NCI-H774 (cell line): ENCODE data around the gene PLPPR3.
"Not testable (repeated sequence)": the region's sequence is repeated elsewhere in the genome, so short reads cannot be mapped to it uniquely, and the experiment has no call there.

Source experiments
- DNase-seq: peaks from one replicate; lab custom pipeline; 2025; lab: John Stamatoyannopoulos, UW

PLPPR3 gene

GRCh38 chr19:827710-828321 lies 6.1 kb upstream of the PLPPR3 start, which contains the start of gene AZU1:
Gene AZU1, plus strand, starts transcription at chr19:827837. Its CDS starts 10 bp downstream, at chr19:827847.
- DNase-seq: no peak

- no peak for DNase-seq
Measured at GRCh38 chr19:827314-827709, 5.6 kb upstream of the PLPPR3 start.

GRCh38 chr19:825897-826644 lies 4.3 kb upstream of the PLPPR3 start:
- no peak for DNase-seq

- DNase-seq: no peak
Measured at GRCh38 chr19:824885-825284, 3.1 kb upstream of the PLPPR3 start.

GRCh38 chr19:823565-824121 lies 1.9 kb upstream of the PLPPR3 start:
- no peak for DNase-seq

GRCh38 chr19:821231-821824 lies 427 bp downstream of the PLPPR3 start:
- no peak for DNase-seq

- DNase-seq: not testable (repeated sequence)
Measured at GRCh38 chr19:820212-820611, 1.5 kb downstream of the PLPPR3 start.

- no peak for DNase-seq
Measured at GRCh38 chr19:816500-816857, 5.3 kb downstream of the PLPPR3 start.

- no peak for DNase-seq
Measured at GRCh38 chr19:815775-816499, 5.8 kb downstream of the PLPPR3 start.

GRCh38 chr19:815079-815774 lies 6.5 kb downstream of the PLPPR3 start:
- no peak for DNase-seq

GRCh38 chr19:814152-815078 lies 7.3 kb downstream of the PLPPR3 start:
- no peak for DNase-seq

GRCh38 chr19:813219-814151 lies 8.3 kb downstream of the PLPPR3 start:
- no peak for DNase-seq

GRCh38 chr19:812747-813218 lies 9.0 kb downstream of the PLPPR3 start:
- DNase-seq: no peak

- DNase-seq: no peak
Measured at GRCh38 chr19:812049-812746, 9.6 kb downstream of the PLPPR3 start.

GRCh38 chr19:811506-812048 lies 10.2 kb downstream of the PLPPR3 start:
- no peak for DNase-seq

GRCh38 chr19:810883-811489 lies 10.8 kb downstream of the PLPPR3 start:
- no peak for DNase-seq

GRCh38 chr19:810077-810855 lies 11.5 kb downstream of the PLPPR3 start:
- DNase-seq: no peak
